ENCODE results near the gene RAB44. TPM values are rescaled to one million over a fixed set of nuclear protein-coding genes. Genes with fewer than 3 reads are reported as not detected.
"Not testable (repeated sequence)": the region's sequence is repeated elsewhere in the genome, so short reads cannot be mapped to it uniquely, and the experiment has no call there.

RAB44 gene
- 0.17 TPM for polyA plus RNA-seq (2012; ENCODE audit: insufficient read depth, insufficient read length, low read depth)

GRCh38 chr6:36697481-36697903 lies at the start of gene RAB44:
Gene RAB44, plus strand, starts transcription at chr6:36697826. Its CDS starts 6,410 bp downstream, at chr6:36704236.
- no peak for DNase-seq
- TF ChIP-seq CTCF (IDR thresholded peaks at IDR 0.05; ENCODE audit: low read depth, low read length) = no peak
- H3K4me1 ChIP-seq = no peaks in the 10 kb centered on the region
- H3K4me3 ChIP-seq (ENCODE audit: low read depth, low read length) = no peak within 1 kb of the TSS
- H3K36me3 ChIP-seq = no peaks in the 10 kb centered on the region
- no peaks in the 10 kb centered on the region for H3K27me3 ChIP-seq
- no peaks in the 10 kb centered on the region for H3K9me3 ChIP-seq

GRCh38 chr6:36649086-36649485 lies 48.5 kb upstream of the RAB44 start:
- Histone ChIP-seq H3K4me1 (peaks cover 11% of the 10 kb centered on the region), H3K9me3 (no peaks in the 10 kb centered on the region), H3K36me3 (no peaks in the 10 kb centered on the region), H3K27me3 (no peaks in the 10 kb centered on the region), H3K4me3 (ENCODE audit: low read depth, low read length) (no peak overlapping the region)
- no peak for DNase-seq
- TF ChIP-seq CTCF (IDR thresholded peaks at IDR 0.05; ENCODE audit: low read depth, low read length) = no peak

GRCh38 chr6:36649701-36650484 lies 47.7 kb upstream of the RAB44 start:
- Histone ChIP-seq H3K36me3 (no peaks in the 10 kb centered on the region), H3K4me1 (peaks cover 14% of the 10 kb centered on the region), H3K9me3 (no peaks in the 10 kb centered on the region), H3K27me3 (no peaks in the 10 kb centered on the region), H3K4me3 (ENCODE audit: low read depth, low read length) (no peak overlapping the region)
- no peak for TF ChIP-seq CTCF (IDR thresholded peaks at IDR 0.05; ENCODE audit: low read depth, low read length)
- no peak for DNase-seq

- Histone ChIP-seq H3K27me3 (no peaks in the 10 kb centered on the region), H3K36me3 (no peaks in the 10 kb centered on the region), H3K9me3 (no peaks in the 10 kb centered on the region), H3K4me1 (peaks cover 12% of the 10 kb centered on the region), H3K4me3 (ENCODE audit: low read depth, low read length) (no peak overlapping the region)
- no peak for TF ChIP-seq CTCF (IDR thresholded peaks at IDR 0.05; ENCODE audit: low read depth, low read length)
- DNase-seq = no peak
Observed at GRCh38 chr6:36650848-36651478, 46.7 kb upstream of the RAB44 start.

- Histone ChIP-seq H3K4me1 (peaks cover 12% of the 10 kb centered on the region), H3K36me3 (no peaks in the 10 kb centered on the region), H3K9me3 (no peaks in the 10 kb centered on the region), H3K4me3 (ENCODE audit: low read depth, low read length) (no peak overlapping the region), H3K27me3 (no peaks in the 10 kb centered on the region)
- TF ChIP-seq CTCF (IDR thresholded peaks at IDR 0.05; ENCODE audit: low read depth, low read length) = no peak
- DNase-seq = no peak
Observed at GRCh38 chr6:36651659-36652379, 45.8 kb upstream of the RAB44 start.

- H3K4me1 ChIP-seq = peaks cover 12% of the 10 kb centered on the region
- not testable (repeated sequence) for H3K27me3 ChIP-seq; H3K4me3 ChIP-seq (ENCODE audit: low read depth, low read length); H3K9me3 ChIP-seq; H3K36me3 ChIP-seq; DNase-seq
Observed at GRCh38 chr6:36654469-36654868, 43.2 kb upstream of the RAB44 start.
